Measurements from ENCODE around the gene FREM2.

Gene FREM2

DNA sequence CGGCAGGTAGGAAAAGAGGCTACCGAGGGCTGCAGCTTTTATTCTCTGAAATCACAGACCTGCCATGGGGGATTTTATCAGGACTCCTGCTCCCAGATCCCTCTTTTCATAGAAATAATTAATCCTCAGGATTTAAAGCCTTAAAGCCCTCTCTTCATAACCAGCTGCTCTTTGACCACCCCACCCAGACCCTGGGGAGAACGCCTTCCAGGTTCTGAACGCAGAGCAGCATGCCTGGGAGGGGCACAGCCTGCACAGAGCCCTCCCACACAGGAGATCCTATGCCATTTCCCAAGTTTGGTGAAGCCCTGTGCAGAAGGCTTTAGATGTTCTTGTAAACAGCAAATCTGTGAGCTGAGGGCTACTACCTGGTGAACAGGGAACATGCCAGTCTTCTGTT lies 212.7 kb downstream of the FREM2 start:
- Histone ChIP-seq H3K36me3 (ENCODE audit: control insufficient read depth in 1 of 2, insufficient read depth in 2 of 2, low read length in 2 of 2) (no peaks in the 10 kb centered on the region), H3K4me1 (ENCODE audit: control insufficient read depth in 1 of 2, insufficient read depth in 2 of 2, low read length in 2 of 2) (no peaks in the 10 kb centered on the region), H3K27ac (ENCODE audit: low read depth, low read length) (no peak overlapping the region), H3K27me3 (ENCODE audit: control insufficient read depth in 1 of 2, insufficient read depth in 2 of 2, low read length in 2 of 2) (no peaks in the 10 kb centered on the region), H3K9me3 (ENCODE audit: control insufficient read depth in 1 of 2, low read length in 2 of 2) (no peaks in the 10 kb centered on the region), H3K9ac (ENCODE audit: low read depth in 1 of 2, low read length in 2 of 2) (no peak overlapping the region), H3K4me3 (ENCODE audit: low read depth in 1 of 2, low read length in 2 of 2) (no peak overlapping the region)

DNA sequence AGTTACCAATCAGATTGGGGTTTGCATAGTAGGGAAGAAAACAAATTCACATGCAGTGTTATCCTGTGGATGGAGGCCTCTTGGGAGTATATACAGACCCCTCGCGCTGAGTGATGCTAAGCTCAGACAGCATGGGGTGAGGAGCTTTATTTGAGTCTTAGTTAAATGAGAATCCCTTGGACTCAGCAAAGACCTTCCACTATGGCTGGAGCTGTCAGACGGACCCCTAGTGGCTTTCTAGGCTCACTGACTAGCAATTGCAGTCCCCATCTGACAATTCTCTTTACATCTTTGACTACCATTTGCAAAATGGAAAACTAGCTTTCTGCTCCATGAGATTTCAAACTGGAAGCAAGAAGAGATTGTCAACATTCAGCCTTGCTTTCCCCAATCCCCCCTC lies 213.3 kb downstream of the FREM2 start:
- no peak overlapping the region for H3K9ac ChIP-seq (ENCODE audit: low read depth in 1 of 2, low read length in 2 of 2)
- H3K27me3 ChIP-seq (ENCODE audit: control insufficient read depth in 1 of 2, insufficient read depth in 2 of 2, low read length in 2 of 2), result no peaks in the 10 kb centered on the region
- H3K27ac ChIP-seq (ENCODE audit: low read depth, low read length), result no peak overlapping the region
- no peak overlapping the region for H3K4me3 ChIP-seq (ENCODE audit: low read depth in 1 of 2, low read length in 2 of 2)
- H3K9me3 ChIP-seq (ENCODE audit: control insufficient read depth in 1 of 2, low read length in 2 of 2), result no peaks in the 10 kb centered on the region
- H3K4me1 ChIP-seq (ENCODE audit: control insufficient read depth in 1 of 2, insufficient read depth in 2 of 2, low read length in 2 of 2), result no peaks in the 10 kb centered on the region
- no peaks in the 10 kb centered on the region for H3K36me3 ChIP-seq (ENCODE audit: control insufficient read depth in 1 of 2, insufficient read depth in 2 of 2, low read length in 2 of 2)

DNA sequence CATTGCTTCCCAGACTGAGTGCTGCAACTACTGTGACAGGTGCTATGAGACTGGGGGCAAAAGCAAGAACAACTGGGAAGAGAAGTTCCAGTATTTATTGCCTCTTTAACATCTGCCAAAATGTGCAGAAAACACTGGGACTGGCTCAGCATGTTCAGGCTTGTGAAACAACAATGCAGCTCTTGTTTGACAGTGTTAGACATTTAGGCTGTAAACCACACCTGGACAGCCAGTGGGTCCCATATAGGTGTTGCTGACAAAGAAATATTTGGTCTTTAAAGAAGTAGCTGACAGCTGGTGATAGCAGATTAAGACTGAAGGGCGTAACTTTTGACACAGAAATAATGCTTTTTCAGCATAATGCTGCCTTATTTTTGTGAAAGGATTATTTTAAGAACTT lies 215.7 kb downstream of the FREM2 start:
- no peak overlapping the region for H3K4me3 ChIP-seq (ENCODE audit: low read depth in 1 of 2, low read length in 2 of 2)
- no peak overlapping the region for H3K27ac ChIP-seq (ENCODE audit: low read depth, low read length)
- no peak overlapping the region for H3K9ac ChIP-seq (ENCODE audit: low read depth in 1 of 2, low read length in 2 of 2)
- H3K4me1 ChIP-seq (ENCODE audit: control insufficient read depth in 1 of 2, insufficient read depth in 2 of 2, low read length in 2 of 2), result no peaks in the 10 kb centered on the region
- H3K9me3 ChIP-seq (ENCODE audit: control insufficient read depth in 1 of 2, low read length in 2 of 2), result no peaks in the 10 kb centered on the region
- no peaks in the 10 kb centered on the region for H3K27me3 ChIP-seq (ENCODE audit: control insufficient read depth in 1 of 2, insufficient read depth in 2 of 2, low read length in 2 of 2)
- H3K36me3 ChIP-seq (ENCODE audit: control insufficient read depth in 1 of 2, insufficient read depth in 2 of 2, low read length in 2 of 2), result no peaks in the 10 kb centered on the region

DNA sequence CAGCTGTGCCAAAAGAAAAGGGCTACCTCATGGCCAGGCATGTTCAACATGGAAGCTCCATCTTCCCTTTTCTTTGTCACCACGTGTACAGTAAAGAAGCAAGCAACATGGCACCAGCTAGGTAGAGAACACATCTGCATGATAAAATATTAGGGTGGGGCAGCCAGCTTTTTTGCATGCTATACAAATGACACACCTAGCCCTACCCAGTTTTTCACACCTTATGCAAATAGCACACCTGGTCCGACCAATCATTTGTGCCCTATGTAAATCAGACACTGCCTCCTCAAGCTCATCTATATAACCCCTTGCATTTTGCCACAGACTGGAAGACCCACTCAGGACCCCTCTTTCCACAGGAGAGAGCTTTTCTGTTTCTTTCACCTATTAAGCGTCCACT lies 218.2 kb downstream of the FREM2 start:
- Histone ChIP-seq H3K4me3 (ENCODE audit: low read depth in 1 of 2, low read length in 2 of 2) (no peak overlapping the region), H3K27ac (ENCODE audit: low read depth, low read length) (no peak overlapping the region), H3K9me3 (ENCODE audit: control insufficient read depth in 1 of 2, low read length in 2 of 2) (no peaks in the 10 kb centered on the region)

DNA sequence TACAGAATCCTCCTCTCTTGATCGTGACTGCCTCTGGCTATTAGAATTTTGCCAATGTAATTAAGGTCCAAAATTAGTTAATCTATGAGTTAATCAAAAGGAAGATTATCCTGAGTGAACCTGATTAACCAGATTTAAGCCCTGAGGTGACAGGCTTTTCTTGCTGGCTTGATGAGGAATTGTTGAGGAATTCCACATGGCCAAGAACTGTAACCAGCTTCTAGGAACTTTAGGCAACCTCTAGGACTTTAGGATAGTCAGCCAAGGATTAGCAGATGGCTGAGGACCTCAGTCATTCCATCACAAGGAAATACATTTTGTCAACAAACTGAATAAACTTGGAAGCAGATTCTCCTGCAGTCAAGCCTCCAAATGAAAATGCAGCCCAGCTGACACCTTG lies 219.0 kb downstream of the FREM2 start:
- Histone ChIP-seq H3K27ac (ENCODE audit: low read depth, low read length) (no peak overlapping the region), H3K9me3 (ENCODE audit: control insufficient read depth in 1 of 2, low read length in 2 of 2) (no peaks in the 10 kb centered on the region), H3K9ac (ENCODE audit: low read depth in 1 of 2, low read length in 2 of 2) (no peak overlapping the region), H3K4me1 (ENCODE audit: control insufficient read depth in 1 of 2, insufficient read depth in 2 of 2, low read length in 2 of 2) (no peaks in the 10 kb centered on the region), H3K4me3 (ENCODE audit: low read depth in 1 of 2, low read length in 2 of 2) (no peak overlapping the region), H3K27me3 (ENCODE audit: control insufficient read depth in 1 of 2, insufficient read depth in 2 of 2, low read length in 2 of 2) (no peaks in the 10 kb centered on the region), H3K36me3 (ENCODE audit: control insufficient read depth in 1 of 2, insufficient read depth in 2 of 2, low read length in 2 of 2) (no peaks in the 10 kb centered on the region)

More for the DNA sequence above, 218.2 kb downstream of the FREM2 start:
- no peaks in the 10 kb centered on the region for H3K36me3 ChIP-seq (ENCODE audit: control insufficient read depth in 1 of 2, insufficient read depth in 2 of 2, low read length in 2 of 2)
- H3K27me3 ChIP-seq (ENCODE audit: control insufficient read depth in 1 of 2, insufficient read depth in 2 of 2, low read length in 2 of 2), result no peaks in the 10 kb centered on the region
- H3K9ac ChIP-seq (ENCODE audit: low read depth in 1 of 2, low read length in 2 of 2), result no peak overlapping the region
- no peaks in the 10 kb centered on the region for H3K4me1 ChIP-seq (ENCODE audit: control insufficient read depth in 1 of 2, insufficient read depth in 2 of 2, low read length in 2 of 2)

DNA sequence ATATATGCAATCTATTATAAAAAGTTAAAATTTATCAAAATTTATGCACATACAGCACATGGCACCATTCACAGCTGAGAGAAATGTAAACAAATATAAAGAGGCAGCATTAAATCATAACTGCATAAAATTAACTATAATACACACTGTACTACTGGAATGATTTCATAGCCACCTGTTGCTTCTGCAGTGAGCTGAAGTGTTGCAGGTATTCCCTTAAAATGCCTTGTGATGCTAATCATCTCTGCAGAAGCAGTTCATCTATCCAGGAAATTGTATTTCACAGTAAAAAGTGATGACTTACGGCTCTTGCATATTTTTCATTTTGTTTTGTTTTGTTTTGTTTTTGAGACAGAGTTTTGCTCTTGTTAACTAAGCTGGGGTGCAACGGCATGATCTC lies 221.7 kb downstream of the FREM2 start:
- H3K9ac ChIP-seq (ENCODE audit: low read depth in 1 of 2, low read length in 2 of 2), result no peak overlapping the region
- no peaks in the 10 kb centered on the region for H3K27me3 ChIP-seq (ENCODE audit: control insufficient read depth in 1 of 2, insufficient read depth in 2 of 2, low read length in 2 of 2)
- no peak overlapping the region for H3K27ac ChIP-seq (ENCODE audit: low read depth, low read length)
- H3K36me3 ChIP-seq (ENCODE audit: control insufficient read depth in 1 of 2, insufficient read depth in 2 of 2, low read length in 2 of 2), result no peaks in the 10 kb centered on the region
- H3K9me3 ChIP-seq (ENCODE audit: control insufficient read depth in 1 of 2, low read length in 2 of 2), result no peaks in the 10 kb centered on the region
- no peak overlapping the region for H3K4me3 ChIP-seq (ENCODE audit: low read depth in 1 of 2, low read length in 2 of 2)
- no peaks in the 10 kb centered on the region for H3K4me1 ChIP-seq (ENCODE audit: control insufficient read depth in 1 of 2, insufficient read depth in 2 of 2, low read length in 2 of 2)

DNA sequence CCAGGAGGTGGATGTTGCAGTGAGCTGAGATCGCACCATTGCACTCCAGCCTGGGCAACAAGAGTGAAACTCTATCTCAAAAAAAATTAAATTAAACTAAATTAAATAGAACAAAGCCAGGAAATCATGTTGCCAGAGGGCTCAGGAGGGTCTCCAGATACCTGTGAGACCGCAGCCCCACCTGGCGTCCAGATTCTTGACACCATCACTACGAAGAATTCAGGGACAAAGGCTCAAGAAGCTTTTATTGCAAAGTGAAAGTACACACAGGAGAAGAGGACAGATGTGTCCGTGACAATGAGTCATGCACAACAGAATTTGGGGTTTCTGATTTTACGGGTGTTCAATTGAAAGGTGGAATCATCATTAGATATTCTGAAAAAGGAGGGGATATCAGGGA lies 227.2 kb downstream of the FREM2 start:
- H3K27ac ChIP-seq (ENCODE audit: low read depth, low read length), result no peak overlapping the region
- no peaks in the 10 kb centered on the region for H3K4me1 ChIP-seq (ENCODE audit: control insufficient read depth in 1 of 2, insufficient read depth in 2 of 2, low read length in 2 of 2)
- no peaks in the 10 kb centered on the region for H3K9me3 ChIP-seq (ENCODE audit: control insufficient read depth in 1 of 2, low read length in 2 of 2)
- no peaks in the 10 kb centered on the region for H3K36me3 ChIP-seq (ENCODE audit: control insufficient read depth in 1 of 2, insufficient read depth in 2 of 2, low read length in 2 of 2)
- no peaks in the 10 kb centered on the region for H3K27me3 ChIP-seq (ENCODE audit: control insufficient read depth in 1 of 2, insufficient read depth in 2 of 2, low read length in 2 of 2)
- peak overlapping the region in 1 of 2 donors; percentile 10 for H3K4me3 ChIP-seq (ENCODE audit: low read depth in 1 of 2, low read length in 2 of 2)
- H3K9ac ChIP-seq (ENCODE audit: low read depth in 1 of 2, low read length in 2 of 2), result no peak overlapping the region

DNA sequence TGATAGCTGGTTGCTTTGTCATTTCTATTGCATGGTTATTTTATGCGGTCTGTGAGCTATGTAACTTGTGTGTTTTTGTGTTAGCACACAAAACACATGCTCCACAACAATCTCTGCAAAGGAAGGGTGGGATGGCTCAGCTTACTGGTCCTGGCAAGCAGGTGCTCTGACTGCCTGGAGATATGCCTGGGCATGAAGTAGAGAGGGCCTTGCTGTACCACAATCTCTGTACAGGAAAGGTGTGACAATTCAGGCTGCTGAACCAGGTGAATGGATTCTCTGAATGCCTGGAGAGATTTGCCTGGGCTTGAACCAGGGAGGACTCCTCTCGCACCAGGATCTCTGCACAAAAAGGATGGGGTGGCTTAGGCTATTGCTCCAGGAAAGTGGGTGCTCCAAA lies 234.2 kb downstream of the FREM2 start:
- H3K4me1 ChIP-seq (ENCODE audit: control insufficient read depth in 1 of 2, insufficient read depth in 2 of 2, low read length in 2 of 2), result no peaks in the 10 kb centered on the region
- H3K36me3 ChIP-seq (ENCODE audit: control insufficient read depth in 1 of 2, insufficient read depth in 2 of 2, low read length in 2 of 2), result no peaks in the 10 kb centered on the region
- peaks cover 0 to 5% of the 10 kb centered on the region in 2 donors for H3K27me3 ChIP-seq (ENCODE audit: control insufficient read depth in 1 of 2, insufficient read depth in 2 of 2, low read length in 2 of 2)
- no peak overlapping the region for H3K27ac ChIP-seq (ENCODE audit: low read depth, low read length)
- H3K9ac ChIP-seq (ENCODE audit: low read depth in 1 of 2, low read length in 2 of 2), result no peak overlapping the region
- H3K9me3 ChIP-seq (ENCODE audit: control insufficient read depth in 1 of 2, low read length in 2 of 2), result no peaks in the 10 kb centered on the region
- H3K4me3 ChIP-seq (ENCODE audit: low read depth in 1 of 2, low read length in 2 of 2), result no peak overlapping the region

DNA sequence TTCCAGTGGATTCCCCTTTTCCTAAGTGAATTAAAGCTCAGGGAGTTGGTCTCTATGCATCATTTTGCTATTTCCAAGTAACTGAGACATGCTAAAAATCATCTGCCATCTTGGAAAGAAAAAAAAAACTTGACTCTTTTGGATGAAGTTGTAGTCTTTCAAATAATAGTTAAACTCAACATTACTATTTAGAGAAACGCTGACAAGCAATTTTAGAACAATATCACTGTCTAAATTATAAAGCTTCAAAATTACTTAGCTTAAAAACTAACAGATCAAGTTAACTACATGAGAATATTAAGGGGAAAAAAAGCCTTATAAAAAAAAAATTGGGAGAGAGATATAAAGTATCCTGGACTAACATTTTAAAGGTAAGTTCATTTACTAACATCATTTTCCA lies 235.3 kb downstream of the FREM2 start:
- H3K27ac ChIP-seq (ENCODE audit: low read depth, low read length), result no peak overlapping the region
- no peaks in the 10 kb centered on the region for H3K9me3 ChIP-seq (ENCODE audit: control insufficient read depth in 1 of 2, low read length in 2 of 2)
- no peak overlapping the region for H3K4me3 ChIP-seq (ENCODE audit: low read depth in 1 of 2, low read length in 2 of 2)
- no peaks in the 10 kb centered on the region for H3K4me1 ChIP-seq (ENCODE audit: control insufficient read depth in 1 of 2, insufficient read depth in 2 of 2, low read length in 2 of 2)
- H3K36me3 ChIP-seq (ENCODE audit: control insufficient read depth in 1 of 2, insufficient read depth in 2 of 2, low read length in 2 of 2), result no peaks in the 10 kb centered on the region
- no peak overlapping the region for H3K9ac ChIP-seq (ENCODE audit: low read depth in 1 of 2, low read length in 2 of 2)
- H3K27me3 ChIP-seq (ENCODE audit: control insufficient read depth in 1 of 2, insufficient read depth in 2 of 2, low read length in 2 of 2), result peaks cover 0 to 5% of the 10 kb centered on the region in 2 donors

DNA sequence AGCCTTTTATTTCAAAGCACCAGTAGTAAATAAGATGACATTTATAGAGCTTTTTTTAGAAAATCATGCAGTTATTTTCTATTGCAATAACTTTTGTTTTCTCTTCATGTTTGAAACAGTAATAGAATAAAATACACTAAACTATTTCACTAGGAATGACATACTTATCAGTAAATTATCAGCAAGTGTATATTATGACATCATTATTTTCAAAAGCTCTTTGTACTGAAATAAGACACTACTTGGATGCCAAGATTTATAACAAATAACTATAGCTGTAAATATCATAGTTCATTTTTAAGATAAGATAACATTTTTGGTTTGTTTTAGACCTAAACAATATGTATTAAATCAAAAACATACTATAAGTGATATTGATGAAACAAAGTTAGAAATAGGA lies 246.9 kb downstream of the FREM2 start:
- no peaks in the 10 kb centered on the region for H3K27me3 ChIP-seq (ENCODE audit: control insufficient read depth in 1 of 2, insufficient read depth in 2 of 2, low read length in 2 of 2)

More for the DNA sequence above, 246.9 kb downstream of the FREM2 start:
- H3K36me3 ChIP-seq (ENCODE audit: control insufficient read depth in 1 of 2, insufficient read depth in 2 of 2, low read length in 2 of 2), result no peaks in the 10 kb centered on the region
- no peak overlapping the region for H3K9ac ChIP-seq (ENCODE audit: low read depth in 1 of 2, low read length in 2 of 2)
- H3K4me3 ChIP-seq (ENCODE audit: low read depth in 1 of 2, low read length in 2 of 2), result no peak overlapping the region
- no peaks in the 10 kb centered on the region for H3K4me1 ChIP-seq (ENCODE audit: control insufficient read depth in 1 of 2, insufficient read depth in 2 of 2, low read length in 2 of 2)
- H3K27ac ChIP-seq (ENCODE audit: low read depth, low read length), result no peak overlapping the region
- H3K9me3 ChIP-seq (ENCODE audit: control insufficient read depth in 1 of 2, low read length in 2 of 2), result no peaks in the 10 kb centered on the region

Measured in duodenal mucosa (tissue), 2 donors.